Smooth muscle cell (in vitro differentiated cells): ENCODE measurements around the gene MAOA. TPM values are rescaled to one million over a fixed set of nuclear protein-coding genes. Genes with fewer than 3 reads are reported as not detected.
"Not testable (repeated sequence)": the region's sequence is repeated elsewhere in the genome, so short reads cannot be mapped to it uniquely, and the experiment has no call there.

Source experiments
- DNase-seq: peaks from one replicate; lab custom pipeline; 2025; ENCODE audit not compliant: unreplicated experiment; lab: John Stamatoyannopoulos, UW
- H2AFZ ChIP-seq: fragments of 200-600 bp; sonication (generic); 2 replicates; pipeline ENCODE4 v1.6.0; 2016; ENCODE audit warnings: antibody characterized with exemption, low read depth, mild to moderate bottlenecking
- H3F3A ChIP-seq: fragments of 200-600 bp; sonication (generic); 2 replicates; pipeline ENCODE4 v1.6.0; 2017; ENCODE audit warnings: antibody characterized with exemption, low read depth
- H3K27ac ChIP-seq: fragments of 200-600 bp; sonication (generic); 2 replicates; pipeline ENCODE4 v1.5.1; 2016; ENCODE audit warnings: low read depth, mild to moderate bottlenecking
- H3K27me3 ChIP-seq: fragments of 200-600 bp; sonication (generic); 2 replicates; pipeline ENCODE4 v1.6.1; 2016; ENCODE audit warnings: low read depth, mild to moderate bottlenecking
- H3K36me3 ChIP-seq: fragments of 200-600 bp; sonication (generic); 2 replicates; pipeline ENCODE4 v1.5.1; 2016; ENCODE audit warnings: low read depth
- H3K4me1 ChIP-seq: fragments of 200-600 bp; sonication (generic); 2 replicates; pipeline ENCODE4 v1.5.1; 2016; ENCODE audit warnings: low read depth
- H3K4me2 ChIP-seq: fragments of 200-600 bp; sonication (generic); 2 replicates; pipeline ENCODE4 v1.6.0; 2016; ENCODE audit warnings: mild to moderate bottlenecking
- H3K4me3 ChIP-seq: fragments of 200-600 bp; sonication (generic); 2 replicates; pipeline ENCODE4 v1.5.1; 2016; ENCODE audit warnings: mild to moderate bottlenecking
- H3K79me2 ChIP-seq: fragments of 200-600 bp; sonication (generic); 2 replicates; pipeline ENCODE4 v1.6.0; 2016; ENCODE audit warnings: low read depth, mild to moderate bottlenecking
- H3K9ac ChIP-seq: fragments of 200-600 bp; sonication (generic); 2 replicates; pipeline ENCODE4 v1.6.0; 2016; ENCODE audit warnings: low read depth
- H3K9me3 ChIP-seq: fragments of 200-600 bp; sonication (generic); replicated peaks from 2 replicates; pipeline ENCODE4 v1.5.1; 2016; ENCODE audit warnings: low read depth
- H4K20me1 ChIP-seq: fragments of 200-600 bp; sonication (generic); 2 replicates; pipeline ENCODE4 v1.6.0; 2016; ENCODE audit warnings: low read depth
- WGBS: methylation state at CpG from one replicate; pipeline ENCODE4 v1.1.7; 2016; ENCODE audit warnings: low lambda C conversion rate; 5-methylcytosine and 5-hydroxymethylcytosine counted together
- polyA plus RNA-seq: library from polyadenylated mRNA; unstranded; fragments of >200 nt; fragmentation: Nextera tagmentation; extraction: Ambion mirVana; gene quantifications from 2 replicates; pipeline ENCODE4 v1.2.1, GENCODE V29; 2016
- total RNA-seq: library from RNA; depleted of rRNA; stranded (reverse); fragments of >200 nt; gene quantifications from 2 replicates; pipeline ENCODE4 v1.2.3, GENCODE V29; 2014
- TF ChIP-seq, protein P1 (sequence below): fragments of 200-600 bp; sonication (generic); IDR thresholded peaks from 2 replicates; pipeline ENCODE4 v1.5.1; 2017; ENCODE audit warnings: borderline replicate concordance, mild to moderate bottlenecking, antibody characterized with exemption; ENCODE audit not compliant: insufficient read depth, poor library complexity, severe bottlenecking

Gene MAOA
- total and polyA plus RNA-seq, 2 experiments from 2014 or later = 1.2 to 1.6 TPM

DNA sequence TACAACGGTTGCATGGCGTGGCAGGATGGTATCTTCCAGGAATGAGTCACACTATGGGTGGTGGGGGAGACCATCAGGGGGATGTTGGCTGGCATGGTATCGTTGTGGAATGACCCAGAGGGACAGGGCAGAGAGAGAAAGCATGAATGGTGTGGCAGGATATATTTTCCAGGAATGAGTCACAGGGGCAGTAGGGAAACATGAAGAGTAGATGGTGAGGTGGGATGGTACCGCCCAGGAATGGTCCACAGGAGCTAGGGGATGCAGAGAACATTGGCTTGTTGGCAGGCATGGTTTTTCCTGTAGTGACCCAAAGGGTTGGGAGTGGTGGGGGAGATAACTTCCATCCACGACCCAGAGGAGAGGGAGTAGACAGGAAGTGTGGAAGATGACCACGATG, 62.4 kb downstream of the MAOA start:
- no peak overlapping the region for H3K27ac ChIP-seq
- 71% methylated on average over 6 of the region's 6 CpGs for WGBS
- H3K9ac ChIP-seq = no peak overlapping the region
- H3K9me3 ChIP-seq = no peaks in the 10 kb centered on the region
- H3K4me1 ChIP-seq = no peaks in the 10 kb centered on the region
- H3K79me2 ChIP-seq = no peaks in the 10 kb centered on the region
- no peak overlapping the region for H3K4me2 ChIP-seq
- H3F3A ChIP-seq = no peaks in the 10 kb centered on the region
- H3K36me3 ChIP-seq = no peaks in the 10 kb centered on the region
- no peaks in the 10 kb centered on the region for H3K27me3 ChIP-seq
- H3K4me3 ChIP-seq = no peak overlapping the region
- no peak overlapping the region for H2AFZ ChIP-seq
- no peak for DNase-seq
- no peaks in the 10 kb centered on the region for H4K20me1 ChIP-seq
- TF ChIP-seq, protein P1, sequence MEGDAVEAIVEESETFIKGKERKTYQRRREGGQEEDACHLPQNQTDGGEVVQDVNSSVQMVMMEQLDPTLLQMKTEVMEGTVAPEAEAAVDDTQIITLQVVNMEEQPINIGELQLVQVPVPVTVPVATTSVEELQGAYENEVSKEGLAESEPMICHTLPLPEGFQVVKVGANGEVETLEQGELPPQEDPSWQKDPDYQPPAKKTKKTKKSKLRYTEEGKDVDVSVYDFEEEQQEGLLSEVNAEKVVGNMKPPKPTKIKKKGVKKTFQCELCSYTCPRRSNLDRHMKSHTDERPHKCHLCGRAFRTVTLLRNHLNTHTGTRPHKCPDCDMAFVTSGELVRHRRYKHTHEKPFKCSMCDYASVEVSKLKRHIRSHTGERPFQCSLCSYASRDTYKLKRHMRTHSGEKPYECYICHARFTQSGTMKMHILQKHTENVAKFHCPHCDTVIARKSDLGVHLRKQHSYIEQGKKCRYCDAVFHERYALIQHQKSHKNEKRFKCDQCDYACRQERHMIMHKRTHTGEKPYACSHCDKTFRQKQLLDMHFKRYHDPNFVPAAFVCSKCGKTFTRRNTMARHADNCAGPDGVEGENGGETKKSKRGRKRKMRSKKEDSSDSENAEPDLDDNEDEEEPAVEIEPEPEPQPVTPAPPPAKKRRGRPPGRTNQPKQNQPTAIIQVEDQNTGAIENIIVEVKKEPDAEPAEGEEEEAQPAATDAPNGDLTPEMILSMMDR = no peak

GRCh38 chrX:43718956-43719355, 62.9 kb downstream of the MAOA start:
- Histone ChIP-seq H3K27me3 (no peaks in the 10 kb centered on the region), H4K20me1 (no peaks in the 10 kb centered on the region), H3K9ac (no peak overlapping the region), H2AFZ (no peak overlapping the region), H3K79me2 (no peaks in the 10 kb centered on the region), H3F3A (no peaks in the 10 kb centered on the region), H3K9me3 (no peaks in the 10 kb centered on the region), H3K4me3 (no peak overlapping the region), H3K27ac (no peak overlapping the region), H3K36me3 (no peaks in the 10 kb centered on the region), H3K4me1 (no peaks in the 10 kb centered on the region), H3K4me2 (no peak overlapping the region)
- TF ChIP-seq, protein P1 = no peak
- WGBS = 61% methylated on average over 1 of the region's 1 CpG
- DNase-seq = no peak

DNA sequence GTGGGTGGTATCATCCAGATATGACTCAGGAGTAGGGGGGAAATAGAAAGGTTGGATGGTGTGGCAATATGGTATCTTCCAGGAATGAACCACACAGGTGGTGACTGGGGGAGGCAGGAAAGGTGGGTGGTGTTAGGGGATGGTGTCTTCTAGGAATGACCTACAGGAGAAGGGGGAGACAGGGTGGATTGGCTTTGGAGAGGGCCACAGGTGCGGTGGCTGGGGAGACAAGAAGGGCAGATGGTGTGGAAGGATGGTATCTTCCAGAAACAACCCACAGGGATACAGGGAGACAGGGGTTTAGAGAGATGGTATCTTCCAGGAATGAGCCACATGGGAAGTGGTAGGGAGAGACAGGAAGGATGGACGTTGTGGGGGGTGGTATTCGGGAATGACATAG, 64.0 kb downstream of the MAOA start:
- Histone ChIP-seq H3K79me2 (no peaks in the 10 kb centered on the region), H3K4me3 (no peak overlapping the region), H3K9me3 (no peaks in the 10 kb centered on the region), H3F3A (no peaks in the 10 kb centered on the region), H3K4me1 (no peaks in the 10 kb centered on the region), H3K27ac (no peak overlapping the region), H2AFZ (no peak overlapping the region), H3K4me2 (no peak overlapping the region), H3K27me3 (no peaks in the 10 kb centered on the region), H4K20me1 (no peaks in the 10 kb centered on the region), H3K9ac (no peak overlapping the region), H3K36me3 (no peaks in the 10 kb centered on the region)
- 80% methylated on average over 3 of the region's 3 CpGs for WGBS
- TF ChIP-seq, protein P1 = no peak
- DNase-seq = no peak

DNA sequence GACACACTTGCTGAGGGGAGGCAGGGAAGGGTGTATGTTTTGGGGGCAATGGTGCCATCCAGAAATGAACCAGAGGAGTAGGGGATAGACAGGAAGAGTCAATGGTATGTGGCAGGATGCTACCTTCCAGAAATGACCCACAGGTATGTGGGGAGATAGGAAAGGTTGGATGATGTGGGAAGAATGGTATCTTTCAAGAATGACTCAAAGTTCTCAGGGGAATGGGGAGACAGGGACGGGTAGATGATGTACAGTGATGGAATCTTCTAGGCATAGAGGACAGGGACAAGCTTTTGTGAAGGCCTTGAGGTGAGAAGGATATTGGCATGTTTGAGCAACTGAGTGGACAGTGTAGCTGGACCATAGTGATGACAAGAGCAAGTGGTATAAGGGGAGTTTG, 64.9 kb downstream of the MAOA start:
- no peak overlapping the region for H2AFZ ChIP-seq
- WGBS = 36% methylated on average over 1 of the region's 1 CpG
- DNase-seq = no peak
- H3K36me3 ChIP-seq = no peaks in the 10 kb centered on the region
- TF ChIP-seq, protein P1 = no peak
- no peak overlapping the region for H3K4me2 ChIP-seq
- H3K4me3 ChIP-seq = no peak overlapping the region
- no peaks in the 10 kb centered on the region for H3K79me2 ChIP-seq
- no peaks in the 10 kb centered on the region for H3K9me3 ChIP-seq
- no peaks in the 10 kb centered on the region for H4K20me1 ChIP-seq
- H3K9ac ChIP-seq = no peak overlapping the region
- H3K4me1 ChIP-seq = no peaks in the 10 kb centered on the region
- no peaks in the 10 kb centered on the region for H3K27me3 ChIP-seq
- no peak overlapping the region for H3K27ac ChIP-seq
- H3F3A ChIP-seq = no peaks in the 10 kb centered on the region

- not testable (repeated sequence) for H3K27me3 ChIP-seq, H3K4me3 ChIP-seq, H3K9me3 ChIP-seq, H2AFZ ChIP-seq, H4K20me1 ChIP-seq, H3K79me2 ChIP-seq, H3K9ac ChIP-seq, H3K27ac ChIP-seq, H3K36me3 ChIP-seq, H3K4me1 ChIP-seq, H3K4me2 ChIP-seq, H3F3A ChIP-seq, DNase-seq
- 75% methylated on average over 5 of the region's 5 CpGs for WGBS
These were observed 69.1 kb downstream of the MAOA start for GRCh38 chrX:43725227-43725626.

DNA sequence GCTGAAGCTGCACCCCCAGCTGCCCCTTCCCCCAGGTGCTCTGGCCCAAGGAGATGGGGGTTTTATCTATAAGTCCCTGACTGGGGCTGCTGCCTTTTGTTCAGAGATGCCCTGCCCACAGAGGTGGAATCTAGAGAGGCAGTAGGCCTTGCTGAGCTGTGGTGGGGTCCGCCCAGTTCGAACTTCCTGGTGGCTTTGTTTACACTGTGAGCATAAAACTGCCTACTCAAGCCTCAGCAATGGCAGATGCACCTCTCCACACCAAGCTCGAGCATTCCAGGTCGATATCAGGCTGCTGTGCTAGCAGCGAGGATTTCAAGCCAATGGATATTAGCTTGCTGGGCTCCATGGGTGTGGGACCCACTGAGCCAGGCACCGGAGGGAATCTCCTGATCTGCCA, 71.2 kb downstream of the MAOA start:
- H4K20me1 ChIP-seq, H3K27ac ChIP-seq, H3K79me2 ChIP-seq, H3K9ac ChIP-seq, H3K4me3 ChIP-seq, H3K36me3 ChIP-seq, H2AFZ ChIP-seq, H3F3A ChIP-seq, DNase-seq, H3K27me3 ChIP-seq, H3K4me2 ChIP-seq, H3K4me1 ChIP-seq, H3K9me3 ChIP-seq: not testable (repeated sequence)
- WGBS = 96% methylated on average over 6 of the region's 6 CpGs
